Fibroblast of the aortic adventitia (primary cell): ENCODE results near the gene CARS1. TPM values are rescaled to one million over a fixed set of nuclear protein-coding genes. Genes with fewer than 3 reads are reported as not detected.
"Not testable (repeated sequence)": the region's sequence is repeated elsewhere in the genome, so short reads cannot be mapped to it uniquely, and the experiment has no call there.

ENCODE experiments used
- DNase-seq: peaks from one replicate; pipeline ENCODE4 v3.0.0-alpha.2; 2010; ENCODE audit warnings: low read depth
- H3K4me3 ChIP-seq: 2 replicates; pipeline ENCODE4 v1.5.1; 2011; ENCODE audit warnings: low read depth, mild to moderate bottlenecking, control low read depth, low read length, moderate library complexity
- CTCF ChIP-seq: IDR thresholded peaks from 2 replicates; pipeline ENCODE4 v1.5.1; 2011; ENCODE audit warnings: mild to moderate bottlenecking, low read length, control low read depth, inconsistent platforms; ENCODE audit not compliant: insufficient read depth
- total RNA-seq: library from RNA; depleted of rRNA; stranded (reverse); fragments of >200 nt; gene quantifications from 2 replicates; pipeline ENCODE4 v1.2.3, GENCODE V29; 2012; ENCODE audit warnings: low replicate concordance

CARS1 gene
- total RNA-seq, 1 donor = 95.8 TPM

GRCh38 chr11:3077189-3077836 lies 20.1 kb upstream of the CARS1 start:
- no peak for TF ChIP-seq CTCF

DNA sequence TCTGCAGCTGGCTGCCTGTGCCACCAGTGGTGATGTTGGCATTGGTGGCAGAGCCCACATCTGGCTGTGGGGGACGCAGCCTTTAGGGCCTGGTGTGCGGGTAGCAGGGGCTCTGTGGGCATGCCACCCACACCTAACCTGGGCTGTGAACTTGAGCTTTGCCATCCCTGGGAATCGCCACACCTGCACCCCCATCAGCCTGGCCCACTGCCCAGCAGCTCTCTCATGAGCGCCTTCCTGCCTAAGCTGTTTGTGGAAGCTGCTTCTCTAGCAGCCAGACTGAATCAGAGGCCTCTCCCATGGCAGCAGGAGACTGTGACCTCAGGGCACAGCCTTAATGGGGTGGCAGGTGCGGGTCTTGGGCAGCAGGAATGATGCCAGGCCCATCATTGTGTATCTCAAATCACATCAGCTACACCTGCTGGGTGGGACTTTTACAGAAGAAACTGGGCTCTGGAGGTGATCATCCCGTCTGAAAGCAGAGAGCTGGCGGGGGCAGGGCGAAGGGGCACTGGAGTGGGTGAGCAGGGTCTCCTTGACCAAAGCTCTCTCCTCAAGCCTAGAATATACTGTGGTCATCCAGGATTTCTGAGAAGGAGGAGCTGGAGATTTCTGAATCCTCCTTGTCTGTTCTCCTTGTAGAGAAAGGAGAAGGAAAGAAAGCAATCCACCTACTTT lies 17.8 kb upstream of the CARS1 start:
- no peak for DNase-seq
- no peak for TF ChIP-seq CTCF
- H3K4me3 ChIP-seq = no peak overlapping the region

More at GRCh38 chr11:3077189-3077836, 20.1 kb upstream of the CARS1 start:
- H3K4me3 ChIP-seq = no peak overlapping the region
- DNase-seq = no peak

DNA sequence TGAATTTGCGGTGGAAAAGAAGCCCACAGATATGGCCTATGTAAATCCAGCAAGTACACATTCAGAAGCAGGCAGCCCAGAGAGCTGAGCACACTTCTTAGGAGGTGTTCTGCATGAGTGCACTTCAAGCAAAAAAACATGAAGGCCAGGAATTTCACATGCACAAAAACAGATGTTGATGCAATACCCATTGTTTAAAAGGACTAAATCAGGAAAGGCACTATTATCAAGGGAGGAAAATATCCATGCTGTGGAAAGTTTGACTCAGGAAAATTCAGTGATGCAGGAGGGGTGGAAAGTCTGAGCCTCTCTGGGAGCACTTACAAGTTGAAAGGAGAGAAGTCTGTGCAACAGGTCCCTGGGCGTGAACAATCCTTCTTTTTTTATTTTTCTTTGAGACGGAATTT lies 15.8 kb upstream of the CARS1 start:
- DNase-seq = peak; percentile 97
- TF ChIP-seq CTCF = no peak
- H3K4me3 ChIP-seq = no peak overlapping the region

DNA sequence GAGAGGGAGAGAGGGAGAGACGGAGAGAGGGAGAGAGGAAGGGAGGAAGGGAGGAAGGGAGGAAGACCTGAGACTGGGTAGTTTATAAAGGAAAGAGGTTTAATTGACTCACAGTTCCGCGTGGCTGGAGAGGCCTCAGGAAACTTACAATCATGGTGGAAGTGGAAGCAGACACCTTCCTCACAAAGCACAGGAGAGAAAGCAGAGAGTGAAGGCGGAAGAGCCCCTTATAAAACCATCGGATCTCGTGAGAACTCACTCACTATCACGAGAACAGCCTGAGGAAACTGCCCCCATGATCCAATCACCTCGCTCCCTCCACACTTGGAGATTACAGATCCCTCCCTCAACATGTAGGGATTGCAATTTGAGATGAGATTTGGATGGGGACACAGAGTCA lies 12.2 kb upstream of the CARS1 start:
- no peak overlapping the region for H3K4me3 ChIP-seq
- TF ChIP-seq CTCF = no peak
- no peak for DNase-seq

GRCh38 chr11:3066308-3066707 lies 9.1 kb upstream of the CARS1 start:
- DNase-seq = not testable (repeated sequence)

DNA sequence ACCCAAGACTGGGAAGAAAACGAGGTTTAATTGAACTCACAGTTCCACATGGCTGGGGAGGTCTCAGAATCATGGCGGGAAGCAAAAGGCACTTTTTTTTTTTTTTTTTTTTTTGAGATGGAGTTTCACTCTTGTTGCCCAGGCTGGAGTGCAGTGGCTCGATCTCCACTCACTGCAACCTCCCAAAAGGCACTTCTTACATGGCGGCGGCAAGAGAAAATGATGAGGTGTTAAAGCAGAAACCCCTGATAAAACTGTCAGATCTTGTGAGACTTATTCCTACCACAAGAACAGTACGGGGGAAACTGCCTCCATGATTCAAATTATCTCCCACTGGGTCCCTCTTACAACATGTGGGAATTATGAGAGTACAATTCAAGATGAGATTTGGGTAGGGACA lies 7.5 kb upstream of the CARS1 start:
- not testable (repeated sequence) for H3K4me3 ChIP-seq, DNase-seq

More at GRCh38 chr11:3066308-3066707, 9.1 kb upstream of the CARS1 start:
- not testable (repeated sequence) for H3K4me3 ChIP-seq

DNA sequence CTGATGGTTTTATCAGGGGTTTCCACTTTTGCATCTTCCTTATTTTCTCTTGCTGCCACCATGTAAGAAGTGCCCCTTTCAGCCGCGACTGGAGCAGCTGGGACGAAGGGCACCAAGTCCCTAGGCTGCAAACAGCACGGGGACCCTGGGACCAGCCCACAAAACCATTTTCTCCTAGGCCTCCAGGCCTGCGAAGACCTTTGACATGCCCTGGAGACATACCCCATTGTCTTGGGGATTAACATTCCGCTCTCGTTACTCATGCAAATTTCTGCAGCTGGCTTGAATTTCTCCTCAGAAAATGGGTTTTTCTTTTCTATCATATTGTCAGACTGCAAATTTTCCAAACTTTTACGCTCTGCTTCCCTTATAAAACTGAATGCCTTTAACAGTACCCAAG lies 6.7 kb upstream of the CARS1 start:
- not testable (repeated sequence) for H3K4me3 ChIP-seq
- peak; percentile 49 for DNase-seq

GRCh38 chr11:3063432-3063831 lies 6.2 kb upstream of the CARS1 start:
- not testable (repeated sequence) for H3K4me3 ChIP-seq, DNase-seq

DNA sequence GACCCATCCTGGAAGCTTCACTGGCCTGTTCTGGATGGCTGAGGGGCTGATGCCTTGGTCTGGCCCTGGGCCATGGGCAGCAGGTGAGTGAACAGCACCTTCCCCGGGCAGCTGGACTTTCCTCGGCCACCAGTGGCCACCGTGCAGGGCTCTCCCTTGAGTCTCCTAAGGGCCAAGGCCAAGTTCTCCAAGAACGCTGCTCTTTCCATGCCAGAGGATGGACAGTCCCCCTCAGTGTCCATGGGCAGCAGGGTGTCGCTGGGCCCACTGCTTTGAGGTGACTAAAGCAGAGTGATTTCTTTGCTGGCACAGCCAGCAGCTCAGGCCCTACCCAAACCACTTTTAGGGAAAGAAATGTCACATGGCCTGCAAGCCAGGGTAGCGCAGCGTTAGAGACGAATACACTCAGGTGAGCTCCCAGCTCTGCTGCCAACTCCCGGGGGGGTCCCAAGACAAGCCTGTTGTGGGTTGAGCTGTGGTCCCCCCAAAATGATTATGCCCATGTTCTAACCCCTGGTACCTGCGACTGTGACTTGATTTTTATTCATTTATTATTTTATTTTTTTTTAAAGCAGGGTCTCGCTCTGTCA lies 3.3 kb upstream of the CARS1 start:
- no peak overlapping the region for H3K4me3 ChIP-seq
- DNase-seq = no peak
- no peak for TF ChIP-seq CTCF
